GM06990 (cell line): ENCODE measurements around the gene ATAD2B.

Experiments
- DNase-seq: peaks from one replicate; pipeline ENCODE4 v3.0.0-alpha.2; 2011; ENCODE audit not compliant: insufficient read length; ENCODE audit errors: extremely low read depth
- H3K27me3 ChIP-seq: replicated peaks from 2 replicates; pipeline ENCODE4 v1.6.0; 2011; ENCODE audit warnings: low read length; ENCODE audit not compliant: control insufficient read depth, insufficient read depth
- H3K36me3 ChIP-seq: 2 replicates; pipeline ENCODE4 v1.5.1; 2011; ENCODE audit warnings: low read length; ENCODE audit not compliant: control insufficient read depth, insufficient read depth
- H3K4me3 ChIP-seq: replicated peaks from 2 replicates; pipeline ENCODE4 v1.5.1; 2011; ENCODE audit warnings: low read depth, mild to moderate bottlenecking, control low read depth, low read length
- CTCF ChIP-seq: IDR thresholded peaks from 2 replicates; pipeline ENCODE4 v1.5.1; 2011; ENCODE audit warnings: low read length, control low read depth, mild to moderate bottlenecking, inconsistent platforms; ENCODE audit not compliant: insufficient read depth, poor library complexity, severe bottlenecking

ATAD2B gene

GRCh38 chr2:23859234-23859633, 67.7 kb downstream of the ATAD2B start:
- H3K4me3 ChIP-seq: no peak overlapping the region
- DNase-seq: no peak
- H3K27me3 ChIP-seq: no peaks in the 10 kb centered on the region
- H3K36me3 ChIP-seq: peaks cover 6% of the 10 kb centered on the region
- no peak for TF ChIP-seq CTCF

GRCh38 chr2:23850564-23851256, 76.2 kb downstream of the ATAD2B start:
- H3K27me3 ChIP-seq: no peaks in the 10 kb centered on the region
- no peak for TF ChIP-seq CTCF
- no peak overlapping the region for H3K4me3 ChIP-seq
- peak; percentile 20 for DNase-seq
- H3K36me3 ChIP-seq: no peaks in the 10 kb centered on the region; the same call in 1 of the 2 replicates

GRCh38 chr2:23844905-23845304, 82.0 kb downstream of the ATAD2B start:
- TF ChIP-seq CTCF: no peak
- Histone ChIP-seq H3K4me3 (no peak overlapping the region), H3K36me3 (no peaks in the 10 kb centered on the region; the same call in none of the 2 replicates), H3K27me3 (no peaks in the 10 kb centered on the region)
- no peak for DNase-seq

GRCh38 chr2:23843051-23843976, 83.6 kb downstream of the ATAD2B start:
- H3K27me3 ChIP-seq: no peaks in the 10 kb centered on the region
- no peaks in the 10 kb centered on the region; the same call in none of the 2 replicates for H3K36me3 ChIP-seq
- no peak overlapping the region for H3K4me3 ChIP-seq
- no peak for TF ChIP-seq CTCF
- no peak for DNase-seq

GRCh38 chr2:23839919-23840578, 86.9 kb downstream of the ATAD2B start:
- DNase-seq: no peak
- peaks cover 9% of the 10 kb centered on the region for H3K36me3 ChIP-seq
- TF ChIP-seq CTCF: no peak
- no peaks in the 10 kb centered on the region for H3K27me3 ChIP-seq
- no peak overlapping the region for H3K4me3 ChIP-seq
